ENCODE data around the gene BORCS5.

- TF ChIP-seq, protein P1, sequence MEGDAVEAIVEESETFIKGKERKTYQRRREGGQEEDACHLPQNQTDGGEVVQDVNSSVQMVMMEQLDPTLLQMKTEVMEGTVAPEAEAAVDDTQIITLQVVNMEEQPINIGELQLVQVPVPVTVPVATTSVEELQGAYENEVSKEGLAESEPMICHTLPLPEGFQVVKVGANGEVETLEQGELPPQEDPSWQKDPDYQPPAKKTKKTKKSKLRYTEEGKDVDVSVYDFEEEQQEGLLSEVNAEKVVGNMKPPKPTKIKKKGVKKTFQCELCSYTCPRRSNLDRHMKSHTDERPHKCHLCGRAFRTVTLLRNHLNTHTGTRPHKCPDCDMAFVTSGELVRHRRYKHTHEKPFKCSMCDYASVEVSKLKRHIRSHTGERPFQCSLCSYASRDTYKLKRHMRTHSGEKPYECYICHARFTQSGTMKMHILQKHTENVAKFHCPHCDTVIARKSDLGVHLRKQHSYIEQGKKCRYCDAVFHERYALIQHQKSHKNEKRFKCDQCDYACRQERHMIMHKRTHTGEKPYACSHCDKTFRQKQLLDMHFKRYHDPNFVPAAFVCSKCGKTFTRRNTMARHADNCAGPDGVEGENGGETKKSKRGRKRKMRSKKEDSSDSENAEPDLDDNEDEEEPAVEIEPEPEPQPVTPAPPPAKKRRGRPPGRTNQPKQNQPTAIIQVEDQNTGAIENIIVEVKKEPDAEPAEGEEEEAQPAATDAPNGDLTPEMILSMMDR (conservative IDR thresholded peaks at IDR 0.05; ENCODE audit: low read length), result no peak
- TF ChIP-seq EZH2phosphoT487 (IDR thresholded peaks at IDR 0.05; ENCODE audit: borderline replicate concordance), result no peak
Measured at GRCh38 chr12:12350868-12351463, 5.9 kb upstream of the BORCS5 start.

All from Loucy (cell line).